GM21360 (cell line): ENCODE results near the gene NOTCH4.

Experiments used
- ATAC-seq: cut with Tn5 transposase; IDR thresholded peaks from one replicate; pipeline ENCODE4 v1.9.1; 2021; ENCODE audit warnings: mild to moderate bottlenecking, moderate library complexity; ENCODE audit not compliant: unreplicated experiment

Gene NOTCH4

DNA sequence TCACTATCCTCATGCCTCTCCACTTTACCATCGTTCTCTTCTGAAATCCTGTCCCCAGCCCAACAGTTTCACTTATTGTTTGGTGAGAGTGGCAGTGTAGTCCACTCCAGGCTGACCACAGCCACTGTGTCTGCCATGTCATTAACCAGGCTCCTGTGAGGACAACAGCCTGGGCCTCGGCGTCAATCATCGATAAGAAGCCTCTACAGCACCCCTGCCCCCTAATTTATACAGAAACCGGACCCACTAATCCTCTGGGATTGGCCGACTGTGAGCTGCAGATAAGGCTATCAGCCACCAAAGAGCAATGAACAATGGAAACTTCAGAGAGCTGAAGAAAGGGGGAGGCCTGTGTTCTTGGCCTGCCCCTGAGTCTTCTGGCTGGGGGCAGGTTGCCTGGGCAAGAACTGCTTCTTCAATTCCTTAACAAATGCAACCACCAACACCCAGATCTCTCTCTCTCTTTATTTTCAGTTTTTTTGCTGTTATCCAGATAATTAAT, 56.1 kb downstream of the NOTCH4 start:
- no peak for ATAC-seq

DNA sequence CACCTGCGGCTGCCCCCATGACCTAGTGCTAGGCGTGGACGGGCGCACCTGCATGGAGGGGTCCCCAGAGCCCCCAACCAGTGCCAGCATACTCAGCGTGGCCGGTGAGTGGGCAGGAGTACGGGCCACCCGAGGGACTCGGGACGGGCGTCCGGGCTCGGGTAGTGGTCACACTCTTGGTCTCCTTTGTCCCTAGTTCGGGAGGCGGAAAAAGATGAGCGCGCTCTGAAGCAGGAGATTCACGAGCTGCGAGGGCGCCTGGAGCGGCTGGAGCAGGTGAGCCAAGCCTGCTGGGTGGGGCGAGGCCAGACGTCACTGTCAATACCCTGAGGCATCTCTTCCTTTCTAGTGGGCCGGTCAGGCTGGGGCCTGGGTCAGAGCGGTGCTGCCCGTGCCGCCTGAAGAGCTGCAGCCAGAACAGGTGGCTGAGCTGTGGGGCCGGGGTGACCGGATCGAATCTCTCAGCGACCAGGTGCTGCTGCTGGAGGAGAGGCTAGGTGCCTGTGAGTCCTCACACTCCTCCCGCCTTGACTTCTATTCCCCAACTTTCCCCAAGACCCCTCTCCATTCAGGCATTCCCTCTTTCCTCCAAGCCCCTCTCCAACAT, 56.6 kb downstream of the NOTCH4 start:
- ATAC-seq = no peak

DNA sequence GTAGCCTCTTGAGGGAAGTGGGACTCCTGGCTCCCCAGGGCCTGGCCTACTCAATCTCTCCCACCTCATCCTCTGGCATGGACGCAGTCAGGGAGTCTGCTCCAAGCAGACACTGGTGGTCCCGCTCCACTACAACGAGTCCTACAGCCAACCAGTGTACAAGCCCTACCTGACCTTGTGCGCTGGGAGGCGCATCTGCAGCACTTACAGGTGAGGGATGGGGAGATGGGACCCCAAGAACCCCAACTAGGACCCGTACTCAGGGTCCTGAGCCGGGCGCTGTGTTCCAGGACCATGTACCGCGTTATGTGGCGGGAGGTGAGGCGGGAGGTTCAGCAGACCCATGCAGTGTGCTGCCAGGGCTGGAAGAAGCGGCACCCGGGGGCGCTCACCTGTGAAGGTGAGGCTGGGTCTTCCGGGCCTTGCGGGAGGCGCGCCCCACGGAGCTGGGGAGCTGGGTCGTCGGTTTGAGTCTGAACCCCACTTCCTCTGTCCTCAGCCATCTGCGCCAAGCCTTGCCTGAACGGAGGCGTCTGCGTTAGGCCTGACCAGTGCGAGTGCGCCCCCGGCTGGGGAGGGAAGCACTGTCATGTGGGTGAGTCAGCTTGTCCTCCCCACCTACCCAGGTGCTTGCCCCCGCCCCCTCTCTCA, 57.3 kb downstream of the NOTCH4 start:
- no peak for ATAC-seq

DNA sequence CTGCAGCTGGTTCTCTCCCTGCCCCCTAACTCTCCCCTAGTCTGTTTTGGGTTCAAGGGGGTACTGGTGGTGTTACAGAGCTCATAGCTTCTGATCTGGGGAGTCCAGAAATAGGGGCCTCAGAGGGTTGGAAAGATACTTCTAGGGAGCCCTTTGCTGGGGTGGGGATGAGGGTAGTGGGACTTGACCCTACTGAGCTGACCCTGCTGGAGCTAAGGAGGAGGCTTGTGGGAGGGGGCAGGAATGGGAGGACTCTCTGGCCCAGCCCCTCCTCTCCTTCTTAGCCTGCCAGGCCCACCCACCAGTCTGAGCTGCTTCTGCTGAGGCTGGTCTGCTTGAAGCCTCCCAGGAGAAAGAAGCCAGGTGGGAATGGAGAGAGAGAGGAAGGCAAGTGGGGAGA, 59.6 kb downstream of the NOTCH4 start, which contains the start of gene EGFL8:
Gene EGFL8 (plus strand): TSS at position 301 of the 400 bp plus-strand sequence. CDS start 1,571 bp downstream, outside the sequence.
- no peak for ATAC-seq

DNA sequence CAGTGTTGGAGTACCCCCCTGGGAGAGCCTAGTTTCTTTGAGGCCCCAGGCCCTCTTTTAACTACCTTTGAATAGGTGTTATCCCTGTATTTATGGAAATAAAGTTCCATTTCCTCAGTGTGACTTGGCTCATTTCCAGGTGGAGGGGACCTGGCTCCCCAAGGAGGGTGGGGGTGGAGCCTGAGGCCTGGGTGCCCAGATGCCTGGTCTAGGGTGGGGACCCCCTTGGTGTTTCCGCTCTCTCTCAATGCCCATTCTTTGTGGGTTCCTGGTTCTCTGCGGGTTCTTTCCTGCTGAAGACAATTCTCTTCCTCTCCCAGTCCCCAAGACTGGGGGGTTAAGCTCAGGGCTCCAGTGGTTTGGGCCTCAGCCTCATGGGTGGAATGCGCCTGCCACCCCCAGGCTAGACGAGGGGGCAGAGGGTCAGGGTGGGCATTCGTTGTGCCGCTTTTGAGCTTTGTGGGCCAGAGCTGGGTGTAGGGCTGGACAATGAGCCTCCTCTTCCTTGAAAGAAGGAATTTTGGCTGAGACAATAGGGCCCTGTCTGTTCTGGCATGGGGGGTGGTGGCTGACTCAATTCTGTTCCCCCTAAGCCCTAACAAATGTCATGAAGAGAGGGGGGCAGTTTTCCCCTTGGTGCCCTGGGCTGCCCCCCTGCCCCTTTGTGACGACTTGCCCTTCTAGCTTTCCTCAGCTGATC, 60.2 kb downstream of the NOTCH4 start:
- ATAC-seq = no peak

DNA sequence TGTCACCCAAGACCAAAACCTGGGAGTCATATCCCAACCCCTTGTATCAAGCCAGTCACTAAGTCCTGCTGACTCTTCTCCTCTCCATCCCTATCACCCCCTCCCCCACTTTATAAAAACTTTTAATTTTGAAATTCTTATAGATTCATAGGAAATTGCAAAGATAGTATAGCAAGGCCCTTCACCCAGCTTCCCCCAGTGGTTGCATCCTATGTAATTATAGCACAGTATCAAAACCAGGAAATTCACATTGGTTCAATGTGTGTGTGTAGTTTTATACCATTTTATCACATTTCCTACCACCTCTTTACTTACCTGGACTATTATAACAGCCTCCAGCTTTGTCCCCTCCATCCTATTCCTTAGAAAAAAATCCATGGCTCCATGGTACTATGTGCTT, 65.8 kb downstream of the NOTCH4 start:
- ATAC-seq = no peak

DNA sequence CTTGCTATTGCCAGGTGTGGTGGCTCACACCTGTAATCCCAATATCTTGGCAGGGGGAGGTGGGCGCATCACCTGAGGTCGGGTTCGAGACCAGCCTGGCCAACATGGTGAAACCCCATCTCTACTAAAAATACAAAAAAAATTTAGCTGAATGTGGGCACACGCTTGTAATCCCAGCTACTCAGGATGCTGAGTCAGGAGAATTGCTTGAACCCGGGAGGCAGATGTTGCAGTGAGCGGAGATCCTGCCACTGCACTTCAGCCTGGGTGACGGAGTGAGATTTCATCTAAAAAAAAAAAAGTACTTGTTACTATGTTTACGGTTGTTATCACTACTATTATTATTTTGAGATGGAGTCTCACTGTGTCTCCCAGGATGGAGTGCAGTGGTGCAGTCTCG, 67.0 kb downstream of the NOTCH4 start:
- ATAC-seq = no peak

DNA sequence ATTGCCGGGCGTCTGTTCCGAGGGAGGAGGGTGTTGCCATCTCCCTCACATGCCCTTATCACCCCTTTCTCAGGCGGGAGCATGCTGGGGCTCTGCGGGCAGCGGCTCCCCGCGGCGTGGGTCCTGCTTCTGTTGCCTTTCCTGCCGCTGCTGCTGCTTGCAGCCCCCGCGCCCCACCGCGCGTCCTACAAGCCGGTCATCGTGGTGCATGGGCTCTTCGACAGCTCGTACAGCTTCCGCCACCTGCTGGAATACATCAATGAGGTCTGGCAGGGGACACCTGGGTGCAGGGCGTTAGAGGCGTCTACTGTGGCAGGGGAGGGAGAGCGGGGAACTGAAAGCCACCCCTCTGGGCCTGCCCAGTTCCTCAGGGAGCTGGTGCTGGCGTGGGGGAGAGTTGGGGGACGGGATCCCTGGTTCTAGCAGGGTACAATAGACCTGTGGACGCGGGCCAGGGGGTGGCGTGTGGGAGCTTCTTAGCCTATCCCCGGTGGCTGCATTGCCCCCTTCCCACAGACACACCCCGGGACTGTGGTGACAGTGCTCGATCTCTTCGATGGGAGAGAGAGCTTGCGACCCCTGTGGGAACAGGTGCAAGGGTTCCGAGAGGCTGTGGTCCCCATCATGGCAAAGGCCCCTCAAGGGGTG, 69.2 kb downstream of the NOTCH4 start:
- no peak for ATAC-seq

DNA sequence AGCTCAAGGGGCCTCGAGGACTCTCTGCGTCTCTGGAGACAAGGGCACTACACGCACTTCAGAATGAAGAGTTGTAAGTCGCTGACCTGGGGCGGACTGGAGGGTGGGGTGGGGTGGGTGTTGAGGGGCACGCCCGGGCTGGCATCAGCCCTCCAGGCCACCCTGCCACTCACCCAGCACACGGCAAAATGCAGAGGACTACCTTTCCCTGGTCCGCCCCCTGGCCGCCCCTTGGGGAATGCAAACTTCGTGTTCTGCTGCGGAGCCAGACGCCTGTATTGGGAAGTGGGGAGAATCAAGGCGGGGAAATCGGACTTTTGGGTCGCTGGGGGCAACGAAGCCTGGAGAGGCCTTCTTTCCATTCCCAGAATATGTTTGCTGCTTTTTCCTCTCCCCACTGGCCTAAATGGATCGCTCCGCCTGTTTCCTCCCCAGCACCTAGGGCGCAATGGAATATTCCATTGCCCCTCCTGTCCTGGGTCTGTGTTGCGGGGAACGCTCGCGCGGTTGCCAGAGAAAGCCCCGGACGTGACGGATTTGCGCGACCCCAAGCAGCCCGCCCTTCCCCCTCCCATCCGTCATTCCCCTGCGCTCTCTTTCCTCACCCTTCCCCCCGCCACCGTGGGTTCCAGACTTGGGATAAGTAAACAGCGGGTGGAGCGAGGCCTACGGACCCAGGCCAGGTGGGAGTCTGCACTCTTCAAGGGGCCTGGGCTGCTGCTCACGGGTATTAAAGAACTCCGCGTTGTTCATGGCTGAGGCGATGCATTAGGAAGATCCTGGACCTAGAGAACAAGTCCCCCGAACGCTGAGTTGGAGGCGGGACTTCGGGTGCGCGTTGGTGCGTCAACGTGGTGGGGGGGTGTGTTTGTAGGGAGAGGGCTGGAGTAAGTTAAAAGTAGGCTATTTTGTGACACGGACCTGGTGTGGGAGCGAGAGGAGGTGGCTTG, 70.0 kb downstream of the NOTCH4 start, which contains the start of gene PPT2:
Gene PPT2 (plus strand): TSS at position 578 of the 950 bp plus-strand sequence. CDS start 454 bp downstream, outside the sequence.
- no peak for ATAC-seq

DNA sequence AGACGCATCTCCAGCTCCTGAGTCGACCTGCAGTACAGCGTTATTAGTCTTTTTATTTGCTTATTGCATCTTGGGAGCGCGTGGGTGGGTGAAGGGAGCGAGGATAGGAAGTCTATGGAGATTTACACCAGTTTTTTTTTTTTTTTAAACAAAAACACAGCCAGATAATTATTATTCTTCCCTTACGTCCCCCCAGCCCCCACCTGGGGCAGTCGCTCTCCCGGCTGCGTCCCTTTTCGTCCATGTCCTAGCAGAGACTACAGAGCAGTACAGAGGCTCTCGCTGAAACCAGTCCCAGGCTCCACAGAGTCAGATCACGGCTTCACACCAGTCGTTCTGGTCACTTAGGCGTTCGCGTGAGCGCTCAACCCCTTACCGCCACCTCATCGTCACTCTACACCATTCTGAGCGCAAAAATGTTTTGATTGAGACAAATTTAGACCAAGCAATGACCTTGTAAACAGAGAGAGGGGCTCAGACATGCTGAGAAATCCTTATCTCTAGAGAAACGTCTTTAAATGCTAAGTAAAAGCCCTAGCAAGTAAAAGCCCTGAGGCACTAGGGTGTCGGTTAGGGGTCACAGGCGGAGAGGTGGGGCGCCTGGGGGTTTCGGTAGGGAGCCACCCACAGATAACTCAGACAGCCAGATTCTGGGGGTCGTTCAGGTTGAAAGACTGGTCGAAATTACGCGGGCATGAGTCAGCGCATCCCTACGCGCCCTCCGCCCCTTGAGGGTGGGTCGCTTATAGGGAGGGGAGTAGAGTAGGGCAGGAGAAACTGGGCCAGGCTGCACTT, 70.9 kb downstream of the NOTCH4 start:
- no peak for ATAC-seq

DNA sequence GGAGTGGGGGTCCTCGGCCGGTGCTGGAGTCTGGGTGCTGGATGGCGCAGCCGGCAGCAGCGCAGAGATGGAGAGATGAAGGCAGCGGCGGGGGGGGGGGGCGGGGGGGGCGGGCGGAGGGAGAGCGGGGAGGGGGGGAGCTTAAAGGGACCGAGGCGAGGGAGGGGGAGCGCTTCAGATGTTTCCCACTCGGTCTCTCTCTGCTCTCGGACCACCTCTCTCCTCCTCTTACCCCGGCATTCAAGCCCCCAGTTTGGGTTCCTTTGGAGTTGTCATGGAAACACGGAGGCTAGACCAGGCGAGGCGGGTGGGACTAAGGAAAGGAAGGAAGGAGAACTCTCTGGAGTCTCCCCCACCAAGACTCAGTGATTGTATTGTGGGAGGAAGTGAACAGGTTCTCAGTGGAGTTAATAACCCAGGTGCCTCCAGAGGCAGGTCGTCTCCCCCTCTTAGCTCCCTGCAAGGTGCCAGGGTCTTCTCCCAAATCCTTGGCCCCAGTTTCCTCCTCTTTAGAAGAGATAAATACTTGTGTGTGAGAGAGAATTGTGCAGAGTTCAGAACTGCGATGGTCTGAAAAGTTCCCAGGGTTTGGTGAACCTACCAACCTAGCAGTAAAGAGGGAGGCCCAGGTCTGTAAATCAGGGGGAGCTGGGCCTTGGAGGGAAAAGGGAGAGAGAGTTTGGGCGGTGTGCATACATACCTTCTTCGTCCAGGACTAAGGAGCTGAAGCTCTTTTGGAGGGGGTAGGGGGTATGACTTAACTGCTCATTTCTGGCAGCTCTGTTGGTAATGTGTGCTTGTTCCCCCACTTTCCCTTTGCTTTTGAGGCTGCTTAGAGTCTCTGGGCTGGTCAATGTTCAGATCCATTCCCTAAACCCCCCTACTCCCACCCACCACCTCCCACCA, 71.8 kb downstream of the NOTCH4 start, which contains the start of gene PRRT1:
Gene PRRT1 (minus strand): TSS at position 77 of the 906 bp plus-strand sequence. CDS start 112 bp downstream, outside the sequence.
- ATAC-seq = no peak

DNA sequence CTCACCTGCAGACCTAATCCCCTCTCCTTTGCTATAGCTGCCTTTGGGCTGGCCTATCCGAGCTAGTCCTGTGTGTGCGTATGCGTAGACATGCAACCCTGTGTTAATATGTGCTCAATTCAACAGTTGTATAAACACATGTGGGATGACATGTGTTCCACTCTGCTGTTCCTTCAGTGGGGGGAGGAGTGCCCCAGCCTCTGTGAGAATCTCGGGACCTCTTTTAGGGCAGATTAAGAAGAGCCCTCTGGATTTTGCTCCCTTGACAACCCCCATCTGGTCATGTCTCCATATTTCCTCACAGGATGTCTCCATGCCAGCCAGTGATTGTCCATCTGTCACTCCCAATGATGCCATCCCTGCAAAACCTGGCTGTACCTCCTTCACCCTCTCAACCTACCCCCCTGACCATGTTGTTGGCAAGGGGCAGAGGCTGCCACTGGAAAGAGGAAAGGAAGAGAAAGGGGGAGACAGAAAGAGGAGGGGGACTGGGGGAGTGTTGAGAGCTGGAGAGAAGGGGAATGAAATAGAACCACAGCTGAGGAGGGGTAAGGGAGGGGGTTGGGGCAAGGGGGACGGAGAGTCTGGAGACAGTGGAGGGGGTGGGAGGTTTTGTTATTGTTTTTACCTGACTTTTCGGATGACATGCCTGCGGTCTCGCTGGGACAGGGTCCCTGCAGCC, 72.5 kb downstream of the NOTCH4 start:
- no peak for ATAC-seq

DNA sequence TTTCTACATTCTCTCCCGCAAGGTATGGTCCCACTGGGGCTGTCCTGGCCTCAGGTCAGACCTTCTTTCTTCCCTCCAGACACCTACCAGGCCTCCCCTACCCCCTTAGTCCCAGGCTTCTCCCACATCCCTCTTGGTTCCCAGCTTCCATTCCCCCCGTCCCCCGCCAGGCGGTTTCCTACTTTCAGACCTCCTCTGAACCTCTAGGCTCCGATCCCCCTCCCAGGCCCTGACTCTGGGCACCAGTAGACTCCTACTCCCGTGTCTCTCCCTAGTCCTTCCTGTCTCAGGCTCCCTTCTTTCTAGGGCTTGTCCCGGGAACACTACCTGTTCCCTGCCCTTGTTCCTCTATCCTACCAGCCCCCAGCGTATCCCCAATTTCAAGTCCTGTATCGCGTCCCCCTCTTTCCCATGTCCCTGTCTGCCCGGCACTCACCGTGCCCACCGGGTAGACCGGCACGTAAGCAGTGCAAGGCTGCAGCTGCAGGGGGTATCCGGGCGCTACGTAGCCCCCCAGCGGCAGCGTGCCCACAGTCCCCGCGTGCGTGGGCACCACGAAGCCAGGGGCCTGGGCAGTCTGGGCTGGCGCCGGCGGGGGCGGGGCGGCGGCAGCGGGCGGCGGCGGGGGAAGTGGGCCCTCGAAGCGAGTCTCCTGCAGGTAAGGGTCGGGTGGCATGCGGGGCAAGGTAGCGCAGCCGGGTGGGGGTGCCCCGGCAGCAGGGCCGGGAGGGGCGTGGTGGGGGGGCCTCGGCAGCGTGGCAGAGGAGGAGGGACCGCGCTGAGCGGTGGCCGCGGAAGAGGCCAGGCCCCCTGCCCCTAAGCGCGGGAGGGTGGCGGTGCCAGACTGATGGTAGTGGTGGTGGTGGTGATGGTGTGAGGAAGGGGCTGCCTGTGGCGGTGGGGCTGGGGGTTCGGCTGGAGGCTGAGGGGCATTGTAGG, 73.7 kb downstream of the NOTCH4 start:
- no peak for ATAC-seq

DNA sequence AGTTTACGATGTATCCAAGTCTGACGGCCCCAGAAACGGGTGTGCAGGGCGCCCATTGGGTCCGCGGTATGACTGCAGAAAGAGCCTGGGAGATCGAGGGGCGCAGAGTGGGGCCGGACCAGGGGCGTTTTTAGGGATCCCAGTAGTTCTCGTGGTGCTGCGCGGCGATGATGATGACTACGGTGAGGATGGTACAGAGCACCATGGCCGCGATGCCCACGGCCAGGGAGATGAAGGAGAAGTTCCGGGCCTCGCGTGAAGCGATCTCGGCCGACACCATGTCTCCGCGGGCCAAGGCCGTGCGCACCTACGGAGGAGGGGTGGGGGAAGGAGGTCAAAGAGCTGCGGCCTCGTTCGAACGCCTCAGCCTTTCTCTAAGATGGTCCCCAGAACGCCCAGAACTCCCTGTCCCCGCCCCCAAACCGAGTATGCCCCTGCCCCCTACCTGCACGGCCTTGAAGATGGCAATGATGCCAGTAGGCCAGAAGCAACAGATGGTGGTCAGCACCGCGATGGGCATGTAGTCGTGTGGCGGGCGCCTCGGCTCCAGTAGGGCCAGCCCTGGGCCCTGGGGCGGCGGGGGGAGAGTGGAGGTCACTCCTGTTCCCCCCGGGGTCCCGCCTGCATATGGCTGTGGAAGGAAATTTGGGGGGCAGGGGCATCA, 74.6 kb downstream of the NOTCH4 start:
- no peak for ATAC-seq

DNA sequence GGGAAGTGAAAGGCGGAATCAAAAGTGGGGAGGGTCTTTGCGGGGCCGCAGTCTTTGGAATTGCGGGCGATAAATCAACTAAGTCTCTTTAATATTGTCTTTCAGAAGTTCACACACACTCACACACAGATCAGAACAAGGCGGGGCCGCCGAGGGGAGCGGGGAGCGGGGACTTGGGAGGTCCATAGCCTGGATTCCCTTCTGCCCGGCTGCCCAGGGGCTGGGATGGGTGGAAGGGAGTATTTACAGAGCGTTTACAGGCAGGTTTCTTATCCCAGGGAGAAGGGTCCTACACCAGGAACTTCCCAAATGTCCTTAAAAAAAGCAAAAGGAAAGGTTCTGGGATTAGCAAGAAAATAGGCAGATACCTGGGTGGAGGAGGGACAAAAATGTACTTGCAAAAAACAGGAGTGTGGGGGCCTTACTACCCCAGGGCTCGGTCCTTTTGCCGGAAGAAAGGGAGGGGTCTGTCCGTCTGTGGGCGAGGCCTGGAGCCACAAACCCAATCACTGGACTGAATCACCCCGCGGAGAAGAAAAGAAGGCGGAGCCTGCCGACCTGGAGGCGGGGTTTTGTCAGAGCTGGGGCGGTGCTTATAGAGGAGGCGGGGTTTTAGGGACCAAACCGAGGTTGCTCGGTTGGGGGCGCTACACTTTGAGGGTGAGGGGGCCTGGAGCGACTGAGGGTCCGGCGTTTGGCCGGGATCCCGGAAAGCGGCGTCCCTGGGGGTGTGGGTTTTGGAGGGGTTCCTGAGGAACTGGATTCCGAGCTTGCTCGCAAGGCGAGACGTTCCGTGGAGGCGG, 75.4 kb downstream of the NOTCH4 start:
- ATAC-seq = no peak
